Muscle of arm (tissue), 14 donors: ENCODE measurements around the gene RSBN1. TPM values are rescaled to one million over a fixed set of nuclear protein-coding genes. Genes with fewer than 3 reads are reported as not detected.
A peak's percentile ranks its signal among the peaks of the same experiment; 100 is the strongest.
"Not testable (repeated sequence)": the region's sequence is repeated elsewhere in the genome, so short reads cannot be mapped to it uniquely, and the experiment has no call there.

Experiments used
- DNase-seq: peaks from one replicate; pipeline ENCODE4 v3.0.0-alpha.2; 2013
- long read RNA-seq, 11 donors: transcript quantifications; one replicate each; lab custom pipeline, GENCODE V29; 2026
- polyA plus RNA-seq, 12 donors: library from polyadenylated mRNA; unstranded; fragments of 120-200 nt; gene quantifications; one replicate each; pipeline ENCODE4 v1.2.1, GENCODE V29; 2013; ENCODE audit not compliant: insufficient read length in 12 of 12

RSBN1 gene
- polyA plus RNA-seq = 10 to 100 TPM in 10 of 12 donors, 1 to 10 TPM in 1, not detected in 1; 9.8 to 18.1 (median 14.8) TPM
- long read RNA-seq, donor 1, full-length matches to known transcripts = 3 of 25 reads
- long read RNA-seq, donor 1, partial matches to known transcripts = 22 of 25 reads
- long read RNA-seq, donor 1, other reads (novel, unspliced or antisense) = 0 of 25 reads
- long read RNA-seq, donor 2, full-length matches to known transcripts = 5 of 13 reads
- long read RNA-seq, donor 2, partial matches to known transcripts = 8 of 13 reads
- long read RNA-seq, donor 2, other reads (novel, unspliced or antisense) = 0 of 13 reads
- long read RNA-seq, donor 3, full-length matches to known transcripts = 3 of 3 reads
- long read RNA-seq, donor 3, partial matches to known transcripts = 0 of 3 reads
- long read RNA-seq, donor 3, other reads (novel, unspliced or antisense) = 0 of 3 reads
- long read RNA-seq, donor 4, full-length matches to known transcripts = 1 of 1 reads
- long read RNA-seq, donor 4, partial matches to known transcripts = 0 of 1 reads
- long read RNA-seq, donor 4, other reads (novel, unspliced or antisense) = 0 of 1 reads
- long read RNA-seq, donor 5, full-length matches to known transcripts = 2 of 8 reads
- long read RNA-seq, donor 5, partial matches to known transcripts = 6 of 8 reads
- long read RNA-seq, donor 5, other reads (novel, unspliced or antisense) = 0 of 8 reads
- long read RNA-seq, donor 6, full-length matches to known transcripts = 1 of 1 reads
- long read RNA-seq, donor 6, partial matches to known transcripts = 0 of 1 reads
- long read RNA-seq, donor 6, other reads (novel, unspliced or antisense) = 0 of 1 reads
- long read RNA-seq, donor 7 = 0 reads
- long read RNA-seq, donor 8, full-length matches to known transcripts = 5 of 20 reads
- long read RNA-seq, donor 8, partial matches to known transcripts = 15 of 20 reads
- long read RNA-seq, donor 8, other reads (novel, unspliced or antisense) = 0 of 20 reads
- long read RNA-seq, donor 9, full-length matches to known transcripts = 2 of 8 reads
- long read RNA-seq, donor 9, partial matches to known transcripts = 6 of 8 reads
- long read RNA-seq, donor 9, other reads (novel, unspliced or antisense) = 0 of 8 reads
- long read RNA-seq, donor 10, full-length matches to known transcripts = 4 of 10 reads
- long read RNA-seq, donor 10, partial matches to known transcripts = 6 of 10 reads
- long read RNA-seq, donor 10, other reads (novel, unspliced or antisense) = 0 of 10 reads
- long read RNA-seq, donor 11, full-length matches to known transcripts = 2 of 9 reads
- long read RNA-seq, donor 11, partial matches to known transcripts = 7 of 9 reads
- long read RNA-seq, donor 11, other reads (novel, unspliced or antisense) = 0 of 9 reads

DNA sequence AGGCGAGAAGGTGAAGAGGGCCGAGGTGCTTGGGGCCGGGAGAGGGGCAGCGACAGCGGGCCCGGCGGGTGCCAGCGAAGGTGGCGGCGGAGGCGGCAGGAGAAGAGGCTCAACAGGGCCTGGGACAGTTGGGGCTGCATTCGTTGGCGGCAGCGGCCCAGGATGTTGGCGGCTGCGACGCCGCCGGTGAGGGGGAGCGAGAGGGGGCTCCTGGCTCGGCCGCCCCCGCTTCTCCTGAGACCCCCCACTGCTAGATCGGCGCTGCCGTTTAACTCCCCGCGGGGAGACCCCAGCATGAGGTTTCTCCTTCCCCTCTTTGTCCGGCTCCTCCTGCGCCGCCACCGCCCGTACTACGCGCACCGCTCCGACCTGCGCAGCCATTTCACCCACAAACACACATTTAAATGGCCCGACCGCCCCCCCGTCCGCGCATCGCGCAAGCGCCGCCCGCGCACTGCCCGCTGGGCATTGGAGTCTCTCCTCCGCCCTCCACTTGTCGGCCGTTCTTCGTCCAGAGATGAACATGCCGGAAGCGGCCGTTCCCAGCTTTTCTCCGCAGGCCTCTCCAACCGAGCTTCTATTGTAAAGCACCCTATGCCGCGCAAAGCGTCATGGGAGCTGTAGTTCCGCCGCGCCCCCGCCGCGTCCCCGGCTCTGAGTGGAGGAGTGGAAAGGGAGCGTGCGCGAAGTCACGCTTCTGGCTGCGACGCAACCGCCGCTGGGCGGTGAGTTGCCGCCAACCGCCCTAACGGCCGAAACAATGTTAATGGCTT is at the start of gene RSBN1:
TSS of gene RSBN1 (minus strand) at position 589 of the 773 bp plus-strand sequence. CDS start at position 525, 64 bp downstream.
- peak; percentile 99 for DNase-seq

DNA sequence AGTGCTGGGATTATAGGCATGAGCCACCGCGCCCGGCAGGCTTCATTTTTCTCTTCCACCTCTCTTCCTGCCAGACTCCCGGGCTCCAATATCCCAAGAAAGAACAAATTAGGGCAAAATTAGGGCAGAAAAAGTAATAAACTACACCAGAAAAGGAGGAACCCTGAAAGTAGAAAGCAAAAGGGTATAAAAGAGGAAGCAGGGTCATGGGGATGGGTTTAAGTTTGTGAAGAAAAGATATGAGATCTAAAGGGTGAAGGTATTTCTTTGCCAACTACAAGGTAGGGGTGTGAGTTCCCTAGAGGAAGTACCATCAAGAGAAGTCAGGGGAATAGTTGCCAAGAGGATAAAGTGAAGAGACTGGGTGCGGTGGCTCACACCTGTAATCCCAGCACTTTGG is 49.4 kb upstream of the RSBN1 start:
- DNase-seq = no peak

- DNase-seq = no peak
Measured at GRCh38 chr1:113860891-113861290, 48.6 kb upstream of the RSBN1 start.

DNA sequence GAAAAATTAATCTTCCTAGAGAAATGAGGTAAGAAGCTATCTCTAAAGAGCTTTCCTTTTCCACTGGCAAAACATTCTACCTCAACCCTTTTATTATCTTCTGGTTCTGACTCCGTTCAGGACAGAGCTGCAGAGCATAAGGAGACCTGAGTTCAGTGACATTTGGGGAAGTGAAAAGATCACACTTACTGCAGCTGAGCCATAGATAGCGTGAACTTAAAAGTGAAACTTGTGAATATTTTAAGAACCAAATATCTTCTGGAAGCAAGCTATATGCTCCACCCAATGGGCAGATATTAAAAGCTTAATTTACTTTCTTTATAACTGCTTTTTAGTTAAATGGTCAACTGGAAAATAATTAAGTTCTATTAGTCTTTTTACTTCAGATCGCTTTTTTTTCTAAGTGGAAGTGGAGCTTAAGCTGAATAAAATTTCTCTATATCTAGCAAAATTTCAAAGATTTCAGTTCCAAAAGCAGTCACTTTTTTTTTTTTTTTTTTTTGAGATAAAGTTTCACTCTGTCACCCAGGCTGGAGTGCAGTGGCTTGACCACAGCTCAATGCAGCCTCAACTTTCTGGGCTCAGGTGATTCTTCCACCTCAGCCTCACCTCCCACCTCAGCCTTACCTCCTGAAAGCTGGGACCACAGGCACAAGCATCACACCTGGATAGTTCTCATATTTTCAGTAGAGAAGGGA is 47.4 kb upstream of the RSBN1 start:
- no peak for DNase-seq

- DNase-seq = no peak
Measured at GRCh38 chr1:113858982-113859381, 46.7 kb upstream of the RSBN1 start.

DNA sequence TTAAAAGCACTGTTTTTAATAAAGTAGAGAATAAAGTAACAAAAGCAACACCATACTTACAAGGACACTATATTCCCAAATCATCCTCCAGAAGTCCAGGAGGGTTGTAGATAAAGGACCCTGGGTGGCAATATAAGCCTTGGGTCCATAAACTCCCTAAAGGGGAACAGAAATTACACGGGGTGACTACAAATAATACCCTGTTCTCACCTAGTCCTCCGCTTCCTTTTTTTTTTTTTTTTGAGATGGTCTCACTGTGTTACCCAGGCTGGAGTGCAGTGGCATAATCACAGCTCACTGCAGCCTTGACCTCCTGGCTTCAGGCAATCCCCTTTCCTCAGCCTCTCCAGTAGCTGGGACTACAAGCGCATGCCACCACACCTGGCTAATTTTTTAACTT is 46.1 kb upstream of the RSBN1 start:
- no peak for DNase-seq

GRCh38 chr1:113857776-113858175 is 45.5 kb upstream of the RSBN1 start:
- DNase-seq = no peak

- no peak for DNase-seq
Measured at GRCh38 chr1:113856401-113856790, 44.1 kb upstream of the RSBN1 start.

GRCh38 chr1:113855630-113856400 is 43.5 kb upstream of the RSBN1 start:
- no peak for DNase-seq

GRCh38 chr1:113854234-113854633 is 42.0 kb upstream of the RSBN1 start:
- DNase-seq = no peak

GRCh38 chr1:113852694-113853093 is 40.4 kb upstream of the RSBN1 start:
- DNase-seq = not testable (repeated sequence)

GRCh38 chr1:113850127-113850796 is 38.0 kb upstream of the RSBN1 start:
- no peak for DNase-seq

GRCh38 chr1:113849072-113849471 is 36.8 kb upstream of the RSBN1 start:
- DNase-seq = no peak

- no peak for DNase-seq
Measured at GRCh38 chr1:113846391-113847035, 34.2 kb upstream of the RSBN1 start.

DNA sequence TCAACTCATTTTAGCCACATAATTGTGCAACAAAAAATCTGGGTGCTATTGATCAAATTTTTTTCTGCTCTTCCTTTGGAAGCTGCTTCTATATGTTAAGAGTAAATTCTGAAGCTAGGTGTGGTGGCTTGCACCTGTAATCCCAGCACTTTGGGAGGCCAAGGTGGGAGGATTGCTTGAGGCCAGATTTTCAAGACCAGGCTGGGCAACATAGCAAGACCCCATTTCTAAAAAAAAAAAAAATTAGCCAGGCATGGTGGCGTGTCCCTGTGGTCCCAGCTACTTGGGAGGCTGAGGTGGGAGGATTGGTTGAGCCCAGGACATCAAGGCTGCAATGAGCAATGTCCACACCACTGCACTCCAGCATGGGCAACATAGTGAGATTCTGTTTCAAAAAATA is 24.3 kb upstream of the RSBN1 start:
- no peak for DNase-seq

DNA sequence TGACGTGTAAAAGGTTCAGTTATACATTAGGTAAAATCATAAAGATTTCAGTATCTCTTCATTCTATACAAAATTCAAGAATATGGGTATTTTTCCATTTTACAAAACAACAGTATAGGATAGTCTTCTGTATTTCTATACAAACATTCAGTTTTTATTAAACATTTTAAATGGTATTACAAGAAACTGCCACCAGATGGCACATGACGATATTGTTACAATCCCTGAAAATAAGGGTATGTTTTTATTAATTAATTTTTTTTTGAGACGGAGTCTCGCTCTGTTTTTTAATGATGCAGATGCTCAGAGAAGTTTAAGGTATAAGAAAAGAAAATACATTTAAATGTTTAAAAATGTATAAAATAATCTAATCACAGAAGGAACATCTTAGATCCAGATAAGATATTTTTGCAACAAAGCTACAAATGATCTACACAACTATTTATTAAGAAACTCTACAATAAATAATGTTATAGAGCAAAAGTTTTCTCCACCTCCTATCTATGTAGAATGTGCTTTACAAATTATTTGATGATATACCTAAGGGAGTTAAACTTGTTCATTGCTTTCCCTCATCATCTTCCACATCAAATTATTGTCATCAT is 23.5 kb upstream of the RSBN1 start:
- peak; percentile 57 for DNase-seq

DNA sequence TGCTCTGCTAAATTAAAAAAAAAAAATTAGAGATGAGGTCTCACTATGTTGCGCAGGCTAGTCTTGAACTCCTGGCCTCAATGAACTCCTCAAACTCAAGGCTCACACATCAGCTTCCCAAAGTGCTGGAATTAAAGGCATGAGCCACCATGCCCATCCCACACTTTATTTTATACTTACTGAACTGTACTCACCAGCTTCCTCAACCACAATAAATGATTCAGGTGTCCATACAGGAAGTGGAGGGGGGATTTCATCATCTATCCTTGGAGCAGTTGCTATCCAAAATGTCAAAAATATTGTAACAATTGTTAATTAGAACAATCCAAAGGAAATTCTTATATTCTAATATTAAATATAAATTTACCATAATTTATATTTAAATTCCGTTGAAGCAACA is 22.4 kb upstream of the RSBN1 start:
- no peak for DNase-seq

- DNase-seq = no peak
Measured at GRCh38 chr1:113830039-113830438, 17.8 kb upstream of the RSBN1 start.
